Left renal cortex interstitium (tissue), 4 donors: ENCODE data around the gene DUSP28. TPM values are rescaled to one million over a fixed set of nuclear protein-coding genes. Genes with fewer than 3 reads are reported as not detected.
A peak's percentile ranks its signal among the peaks of the same experiment; 100 is the strongest.
"Not testable (repeated sequence)": the region's sequence is repeated elsewhere in the genome, so short reads cannot be mapped to it uniquely, and the experiment has no call there.

Experiments
- DNase-seq, 4 donors: peaks; one replicate each; pipeline ENCODE4 v3.0.0-alpha.2; 2013; ENCODE audit warnings: low read depth in 4 of 4, low spot score in 2 of 4, missing footprints in 1 of 4
- polyA plus RNA-seq, 4 donors: library from polyadenylated mRNA; unstranded; fragments of 120-200 nt; gene quantifications; one replicate each; pipeline ENCODE4 v1.2.1, GENCODE V29; 2013; ENCODE audit not compliant: insufficient read length in 4 of 4

DUSP28 gene
- polyA plus RNA-seq, 4 donors, result 6.8 to 7.6 (median 7.4) TPM

GRCh38 chr2:240558236-240558761, 1.9 kb upstream of the DUSP28 start:
- DNase-seq, result no peak

GRCh38 chr2:240559286-240559685, 871 bp upstream of the DUSP28 start:
- DNase-seq, result no peak

- DNase-seq, result peak; percentile 92 to 96 (median 95)
Observed at GRCh38 chr2:240560480-240561324, 545 bp downstream of the DUSP28 start.

- no peak for DNase-seq
Observed at GRCh38 chr2:240561325-240561971, 1.3 kb downstream of the DUSP28 start.

- DNase-seq, result not testable (repeated sequence)
Observed at GRCh38 chr2:240563231-240563630, 3.1 kb downstream of the DUSP28 start.

- no peak for DNase-seq
Observed at GRCh38 chr2:240563951-240564560, 3.9 kb downstream of the DUSP28 start.

- DNase-seq, result no peak
Observed at GRCh38 chr2:240564561-240565332, 4.6 kb downstream of the DUSP28 start.

GRCh38 chr2:240565333-240566202, 5.4 kb downstream of the DUSP28 start:
- DNase-seq, result no peak

- DNase-seq, result no peak
Observed at GRCh38 chr2:240566203-240567136, 6.3 kb downstream of the DUSP28 start.

GRCh38 chr2:240567137-240567871, 7.1 kb downstream of the DUSP28 start:
- DNase-seq, result no peak

GRCh38 chr2:240567872-240568677, 7.9 kb downstream of the DUSP28 start, which contains the start of gene RNPEPL1:
Gene RNPEPL1, plus strand, starts transcription at chr2:240568484. Its CDS starts 103 bp downstream, at chr2:240568587.
- no peak for DNase-seq

- no peak for DNase-seq
Observed at GRCh38 chr2:240568678-240569522, 8.7 kb downstream of the DUSP28 start.

- DNase-seq, result no peak
Observed at GRCh38 chr2:240569523-240569997, 9.4 kb downstream of the DUSP28 start.

GRCh38 chr2:240569998-240570530, 9.9 kb downstream of the DUSP28 start:
- no peak for DNase-seq

- no peak for DNase-seq
Observed at GRCh38 chr2:240570531-240571313, 10.6 kb downstream of the DUSP28 start.
